ENCODE measurements around the gene RAB3B.
"Not testable (repeated sequence)": the region's sequence is repeated elsewhere in the genome, so short reads cannot be mapped to it uniquely, and the experiment has no call there.

The RAB3B gene

DNA sequence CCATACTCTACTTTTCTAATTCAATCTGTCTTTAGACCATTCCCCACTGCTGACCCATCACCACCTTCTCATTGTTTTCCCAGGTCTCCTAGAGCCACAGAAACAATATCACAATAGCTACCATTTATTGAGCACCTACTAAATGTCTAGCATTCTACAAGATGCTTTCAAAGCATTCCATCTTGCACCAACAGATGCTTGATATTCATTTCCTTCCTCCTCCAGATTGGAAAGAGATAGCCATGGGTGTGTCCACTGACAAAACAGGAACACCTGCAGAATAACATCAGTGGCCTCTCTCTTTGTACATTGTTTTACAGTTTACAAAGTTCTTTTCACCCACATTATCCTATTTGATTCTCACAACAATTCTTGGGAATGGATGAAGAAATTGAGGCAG lies 2.2 kb downstream of the RAB3B start:
- no peak for DNase-seq (ENCODE audit: low spot score)

DNA sequence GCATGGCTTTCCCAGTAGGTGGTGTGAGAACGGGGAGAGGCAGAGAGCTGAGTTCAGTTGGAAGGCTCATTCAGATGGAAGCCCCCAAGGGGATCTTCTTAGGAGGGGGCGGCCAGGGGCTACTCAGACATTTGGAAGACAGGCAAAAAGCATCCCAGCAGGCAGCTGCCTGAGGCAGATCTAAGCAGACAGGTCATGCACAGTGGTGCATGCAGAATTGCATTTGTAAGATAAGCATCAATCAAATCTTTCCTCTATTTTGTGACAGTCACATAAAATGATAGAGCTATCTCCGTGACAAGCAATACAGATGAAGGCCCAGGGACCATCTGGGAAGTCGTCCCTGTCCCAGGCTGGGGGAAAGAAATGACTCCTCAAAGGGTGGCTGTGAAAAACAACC lies 3.8 kb downstream of the RAB3B start:
- no peak for DNase-seq (ENCODE audit: low spot score)

DNA sequence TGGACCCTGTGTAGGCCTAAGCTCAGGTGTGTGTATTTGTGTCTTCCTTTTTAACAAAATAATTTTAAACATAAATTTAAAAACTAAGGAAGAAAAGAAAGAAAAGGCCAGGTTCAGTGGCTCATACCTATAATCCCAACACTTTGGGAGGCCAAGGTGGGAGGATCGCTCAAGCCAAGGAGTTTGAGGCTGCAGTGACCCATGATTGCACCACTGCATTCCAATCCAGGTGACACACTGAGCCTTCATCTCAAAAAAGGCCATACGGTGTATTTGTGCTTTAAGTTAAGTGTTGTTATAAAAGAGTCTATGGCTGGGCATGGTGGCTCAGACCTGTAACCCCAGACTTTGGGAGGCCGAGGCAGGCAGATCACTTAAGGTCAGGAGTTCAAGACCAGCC lies 8.3 kb downstream of the RAB3B start:
- DNase-seq (ENCODE audit: low spot score) = no peak

DNA sequence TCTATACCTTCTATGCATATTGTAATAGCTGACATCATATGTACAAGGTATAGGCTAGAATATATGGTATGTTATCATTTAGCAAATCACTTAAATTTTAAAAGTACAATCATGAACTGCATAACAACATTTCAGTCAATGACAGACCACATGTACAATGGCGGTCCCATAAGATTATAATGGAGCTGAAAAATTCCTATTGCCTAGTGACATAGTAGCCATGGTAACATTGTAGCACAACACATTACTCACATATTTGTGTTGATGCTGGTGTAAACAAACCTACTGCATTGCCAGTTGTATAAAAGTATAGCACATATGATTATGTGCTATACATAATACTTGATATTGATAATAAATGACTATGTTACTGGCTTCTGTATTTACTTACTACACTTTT lies 8.9 kb downstream of the RAB3B start:
- DNase-seq (ENCODE audit: low spot score) = no peak

DNA sequence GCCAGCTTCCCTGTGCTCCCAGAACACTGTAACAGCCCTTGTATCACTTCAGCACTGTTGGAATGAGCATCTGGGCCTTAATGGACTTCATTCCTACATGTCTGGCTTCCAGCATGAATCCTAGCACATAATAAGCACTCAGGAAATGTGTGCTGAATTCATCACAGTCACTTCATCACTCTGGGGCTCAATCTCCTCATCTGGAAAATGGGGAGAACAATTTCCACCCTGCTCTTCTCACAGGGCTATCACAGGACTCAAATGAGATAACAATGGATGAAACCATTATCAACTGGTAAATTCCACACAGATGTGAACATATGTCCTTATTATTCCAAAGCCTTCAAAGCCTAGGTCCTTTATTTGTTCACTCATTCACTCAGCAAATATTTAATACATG lies 12.4 kb downstream of the RAB3B start:
- DNase-seq (ENCODE audit: low spot score) = no peak

DNA sequence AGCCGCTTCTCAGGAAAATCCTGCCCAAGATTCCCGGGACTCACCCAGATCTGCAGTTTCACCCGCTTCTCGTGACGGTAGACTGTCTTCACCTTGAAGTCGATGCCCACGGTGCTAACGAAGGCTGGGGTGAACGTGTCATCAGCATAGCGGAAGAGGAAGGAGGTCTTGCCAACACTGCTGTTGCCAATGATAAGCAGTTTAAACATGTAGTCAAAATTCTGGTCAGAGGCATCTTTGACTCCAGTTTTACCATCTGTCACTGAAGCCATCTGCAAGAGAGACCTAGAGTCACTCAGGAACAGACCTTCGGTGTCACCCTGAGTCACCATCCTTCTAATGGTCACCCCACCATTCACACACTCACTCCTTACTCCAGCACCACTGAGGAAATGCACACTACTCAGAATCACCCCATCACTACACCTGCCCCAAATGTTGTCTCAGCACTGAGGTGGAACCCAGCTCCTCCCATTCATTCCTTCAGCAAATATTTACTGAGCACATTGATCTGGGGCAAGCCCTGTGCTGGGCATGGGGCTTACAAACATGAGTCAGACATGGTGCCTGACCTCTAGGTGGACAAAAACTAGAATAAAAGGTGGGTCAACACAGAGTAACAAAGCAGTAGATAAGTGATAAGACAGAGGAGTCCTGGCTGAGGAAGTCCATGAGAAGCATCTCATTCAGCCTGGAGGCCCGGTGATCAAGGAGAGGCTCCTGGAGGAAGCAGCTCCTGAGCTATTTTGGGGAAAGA lies 13.5 kb downstream of the RAB3B start:
- DNase-seq (ENCODE audit: low spot score) = peak; percentile 38

DNA sequence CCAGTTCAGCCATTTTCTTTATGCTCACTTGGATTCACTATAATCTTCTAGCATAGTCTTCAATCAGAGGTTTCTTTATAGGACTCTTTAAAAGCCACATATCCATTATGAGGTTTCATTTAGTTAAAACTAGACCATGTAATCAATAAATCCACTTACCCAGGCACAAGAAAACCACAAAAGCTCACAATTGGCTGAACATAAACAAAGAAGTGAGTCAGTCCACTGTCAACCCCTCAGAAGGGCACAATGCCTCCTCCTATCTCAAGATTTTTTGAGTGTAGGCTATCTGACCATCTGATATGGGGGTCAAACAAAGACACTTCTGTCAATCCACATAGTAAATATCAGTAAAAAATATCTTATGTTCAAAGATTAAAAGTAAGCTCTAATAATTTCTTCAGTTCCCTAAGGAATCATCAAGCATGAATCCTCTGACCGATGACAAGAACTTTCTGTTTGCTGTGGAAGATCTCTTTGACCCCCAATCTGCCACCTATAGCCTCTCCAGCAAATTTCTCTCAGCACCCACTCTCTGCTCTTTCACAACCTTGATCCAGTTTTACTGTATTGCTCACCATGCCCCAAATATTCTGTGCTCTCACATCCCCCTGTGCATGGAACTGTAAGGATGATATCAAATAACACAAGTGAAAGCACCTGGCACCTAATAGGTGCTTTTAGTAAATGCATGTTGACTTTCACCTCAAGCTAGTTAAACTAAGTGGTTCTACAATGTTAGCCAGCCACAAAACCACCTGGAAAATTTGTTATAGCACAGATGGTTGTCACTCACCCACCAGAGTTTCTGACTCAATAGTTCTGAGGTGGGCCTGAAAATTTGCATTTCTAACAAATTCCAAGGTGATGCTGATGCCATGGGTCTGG lies 16.7 kb downstream of the RAB3B start:
- DNase-seq (ENCODE audit: low spot score) = no peak

DNA sequence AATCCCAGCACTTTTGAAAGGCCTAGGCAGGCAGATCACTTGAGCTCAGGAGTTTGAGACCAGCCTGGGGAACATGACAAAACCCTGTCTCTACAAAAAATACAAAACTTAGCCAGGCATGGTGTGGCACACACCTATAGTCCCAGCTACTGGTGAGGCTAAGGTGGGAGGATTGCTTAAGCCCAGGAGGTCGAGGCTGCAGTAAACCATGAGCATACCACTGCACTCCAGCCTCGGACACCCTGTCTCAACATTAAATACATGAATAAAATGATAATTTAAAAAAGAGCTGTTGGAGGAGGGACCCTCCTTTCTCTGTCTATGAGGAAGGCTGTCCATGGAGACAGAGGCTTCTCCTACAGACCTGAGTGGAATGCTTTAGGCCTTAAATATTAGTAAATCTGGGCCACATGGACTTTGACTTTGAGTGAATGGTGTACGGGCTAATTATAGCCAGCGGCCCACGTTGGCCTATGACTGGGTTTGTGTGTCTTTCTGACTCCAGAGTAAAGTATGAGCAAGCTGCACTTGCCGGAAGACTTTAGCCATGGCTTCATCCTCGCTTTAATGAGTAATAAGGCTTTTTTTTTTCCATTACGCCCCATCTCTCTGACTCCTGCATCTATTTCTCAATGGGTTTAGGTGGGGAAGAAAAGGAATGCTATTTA lies 21.3 kb downstream of the RAB3B start:
- peak; percentile 41 for DNase-seq (ENCODE audit: low spot score)

DNA sequence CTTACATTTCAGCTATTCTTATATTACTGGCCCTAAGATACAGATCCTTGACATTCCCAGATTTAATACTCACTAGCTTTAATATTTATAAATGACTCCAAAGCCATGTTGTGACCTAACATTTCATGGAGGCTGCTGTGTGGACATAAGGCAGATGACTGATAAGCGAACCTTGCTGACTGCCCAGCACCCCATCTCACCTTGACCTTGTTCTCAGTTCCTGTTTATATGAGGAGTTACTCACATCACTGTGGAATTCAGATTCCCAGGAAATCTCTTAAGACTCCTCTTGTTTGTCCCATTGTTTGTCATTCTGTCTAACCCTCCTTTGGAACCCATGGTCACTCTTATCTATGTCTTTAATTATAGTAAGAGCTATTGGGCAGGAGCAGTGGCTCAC lies 21.9 kb downstream of the RAB3B start:
- no peak for DNase-seq (ENCODE audit: low spot score)

DNA sequence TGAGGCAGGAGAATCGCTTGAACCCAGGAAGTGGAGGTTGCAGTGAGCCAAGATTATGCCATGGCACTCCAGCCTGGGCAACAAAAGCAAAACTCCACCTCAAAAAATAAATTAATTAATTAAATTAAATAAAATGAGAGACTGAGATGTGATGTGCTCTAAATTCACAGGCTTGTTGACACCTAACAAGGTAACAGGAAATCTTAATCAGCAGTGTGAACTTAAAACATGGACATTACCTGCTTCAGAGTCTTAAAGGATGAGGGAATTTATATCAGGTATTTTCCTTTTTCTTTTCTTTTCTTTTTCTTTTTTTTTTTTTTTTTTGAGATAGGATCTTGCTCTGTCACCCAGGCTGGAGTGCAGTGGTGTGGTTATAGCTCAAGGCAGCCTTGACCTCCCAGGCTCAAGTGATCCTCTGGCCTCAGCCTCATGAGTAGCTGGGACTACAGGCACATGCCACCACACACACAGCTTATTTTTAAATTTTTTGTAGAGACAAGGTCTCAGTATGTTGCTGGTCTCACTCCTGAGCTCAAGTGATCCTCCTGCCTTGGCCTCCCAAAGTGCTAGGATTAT lies 23.2 kb downstream of the RAB3B start:
- DNase-seq (ENCODE audit: low spot score) = not testable (repeated sequence)

DNA sequence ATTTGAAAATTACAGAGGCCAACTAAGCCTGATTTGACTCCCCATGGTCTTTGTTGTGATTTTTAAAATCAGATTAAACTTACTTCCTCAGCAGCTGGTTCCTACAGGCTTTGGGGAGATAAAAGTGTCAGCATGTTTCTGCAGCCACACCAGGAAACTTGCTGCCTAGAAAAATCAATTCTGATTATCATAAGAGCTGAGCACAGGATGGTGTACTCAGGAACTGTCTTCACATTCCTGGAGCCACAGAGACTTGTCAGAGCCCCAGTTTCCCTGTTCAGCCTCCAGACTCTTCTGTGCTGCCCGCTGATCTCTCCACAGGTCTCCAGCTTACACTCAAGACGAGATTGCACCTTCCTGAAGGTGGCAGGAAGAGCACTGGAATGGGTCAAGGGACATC lies 23.9 kb downstream of the RAB3B start:
- no peak for DNase-seq (ENCODE audit: low spot score)

DNA sequence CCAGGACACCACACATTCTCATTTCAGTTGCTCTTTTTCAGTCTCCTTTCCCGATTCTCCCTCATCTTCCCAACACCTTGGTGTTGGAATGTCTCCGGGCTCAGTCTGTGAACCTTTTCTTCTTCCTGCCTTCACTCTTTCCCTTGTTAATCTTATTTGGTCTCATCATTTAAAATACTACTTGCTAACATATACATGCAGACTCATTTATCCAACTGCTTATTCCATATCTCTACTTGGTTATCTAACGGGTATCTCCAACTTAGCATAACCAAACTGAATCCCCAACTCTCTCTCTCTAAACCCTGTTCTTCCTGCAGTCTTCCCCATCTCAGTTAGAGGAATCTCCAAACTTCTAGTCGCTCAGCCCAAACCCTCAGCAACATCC lies 26.2 kb downstream of the RAB3B start:
- DNase-seq (ENCODE audit: low spot score) = no peak

DNA sequence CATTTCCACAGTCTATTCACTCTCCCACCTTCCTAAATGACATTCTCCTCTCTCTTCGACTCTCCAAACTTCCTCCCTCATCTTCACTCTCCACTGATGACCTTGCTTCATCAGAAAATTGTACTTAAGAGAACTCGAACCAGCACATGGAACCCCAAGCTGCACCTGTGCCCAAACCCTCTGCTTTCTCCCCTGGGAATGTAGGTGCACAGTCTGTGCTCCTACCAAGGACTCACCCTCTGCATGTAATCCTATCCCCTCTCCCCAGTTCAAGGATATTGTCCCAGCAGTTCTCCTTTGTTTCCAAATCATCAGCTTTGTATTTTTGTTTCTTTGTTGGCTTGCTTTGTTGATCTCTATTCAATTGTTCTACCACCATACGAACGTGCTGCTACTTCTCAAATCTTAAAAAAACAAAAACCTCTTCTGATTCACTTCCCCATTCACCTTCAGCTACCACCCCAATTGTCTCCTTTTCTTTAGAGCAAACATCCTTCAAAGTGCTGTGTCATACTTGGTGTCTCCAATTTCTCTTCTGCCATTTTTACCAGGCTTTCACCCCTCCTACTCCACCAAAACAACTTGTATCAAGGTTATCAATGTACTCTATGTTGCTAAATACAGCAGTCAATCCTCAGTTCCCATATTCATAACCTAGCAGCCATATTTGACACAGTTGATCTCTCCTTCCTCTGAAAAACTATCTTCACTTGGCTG lies 26.8 kb downstream of the RAB3B start:
- no peak for DNase-seq (ENCODE audit: low spot score)

DNA sequence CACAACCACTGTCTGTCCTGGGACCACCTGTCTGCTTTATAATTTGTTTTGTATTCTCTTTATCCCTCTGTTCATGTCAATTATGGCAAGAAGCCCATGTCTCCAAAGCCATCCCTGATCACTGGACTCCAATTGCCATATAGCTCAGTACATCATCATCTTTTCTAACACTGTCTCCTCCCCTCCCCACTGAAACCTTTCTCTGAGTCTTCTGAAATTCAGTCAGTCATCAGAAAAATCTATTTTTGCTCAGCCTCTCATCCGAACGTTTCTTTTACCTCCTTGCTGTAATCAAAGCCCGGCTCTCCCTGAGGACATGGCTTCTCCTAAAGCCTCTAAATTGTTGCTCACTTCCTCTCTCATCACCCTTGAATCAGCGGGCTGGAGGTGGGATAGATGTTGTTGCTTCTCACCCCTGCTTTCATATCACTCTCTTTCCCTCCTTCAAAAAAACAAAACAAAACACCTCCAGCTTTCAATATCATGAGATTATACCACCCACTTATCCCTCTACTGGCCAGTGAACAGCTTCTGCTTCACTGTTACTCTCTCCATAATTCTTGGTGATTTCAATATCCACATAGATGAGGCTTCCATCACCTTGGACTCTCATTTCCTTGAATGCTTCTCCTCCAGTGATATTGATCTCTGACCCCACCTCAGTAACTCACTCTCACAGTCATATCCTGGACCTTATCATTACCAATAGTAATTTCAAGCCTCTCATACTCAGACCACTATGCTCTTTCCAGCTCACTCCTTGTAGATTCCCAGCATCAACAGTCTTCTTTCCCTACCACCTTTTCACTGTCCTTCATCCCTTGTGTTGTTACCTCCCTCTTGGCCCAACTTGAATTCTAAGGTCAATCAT lies 27.8 kb downstream of the RAB3B start:
- DNase-seq (ENCODE audit: low spot score) = no peak

DNA sequence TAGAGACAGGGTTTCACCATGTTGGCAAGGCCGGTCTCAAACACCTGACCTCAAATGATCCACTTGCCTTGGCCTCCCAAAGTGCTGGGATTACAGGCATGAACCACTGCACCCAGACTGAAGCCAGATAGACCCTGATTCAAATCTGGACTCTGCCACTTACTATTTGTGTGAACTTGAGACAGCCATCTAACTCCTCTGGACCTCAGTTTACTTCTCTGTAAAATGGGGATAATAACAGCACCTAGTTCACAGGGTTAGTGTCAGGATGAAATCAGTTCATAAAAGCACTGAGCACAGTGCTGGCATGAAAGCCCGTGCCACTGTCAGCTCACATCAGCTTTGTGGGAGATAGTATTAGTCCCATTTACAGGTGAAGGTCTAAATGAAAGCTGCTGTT lies 28.5 kb downstream of the RAB3B start:
- no peak for DNase-seq (ENCODE audit: low spot score)

DNA sequence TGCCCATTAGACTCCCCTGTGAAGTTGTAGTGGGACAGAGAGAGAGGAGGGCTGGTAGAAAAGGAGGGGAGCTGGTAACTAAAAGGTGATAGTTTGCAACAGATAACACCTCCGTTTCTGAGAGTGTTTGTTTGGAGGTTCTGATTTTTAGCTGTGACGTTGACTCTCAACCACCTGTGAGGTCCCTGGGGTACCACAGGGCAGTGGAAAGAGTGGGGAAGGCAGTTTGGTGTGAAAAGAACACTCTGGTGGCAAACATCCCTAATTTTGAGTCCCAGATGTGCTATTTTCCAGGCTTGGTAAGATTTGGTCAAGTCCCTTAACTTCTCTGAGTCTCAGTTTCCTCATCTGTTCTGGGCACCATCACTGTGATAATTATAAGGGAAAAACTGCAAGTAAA lies 29.3 kb downstream of the RAB3B start:
- no peak for DNase-seq (ENCODE audit: low spot score)

DNA sequence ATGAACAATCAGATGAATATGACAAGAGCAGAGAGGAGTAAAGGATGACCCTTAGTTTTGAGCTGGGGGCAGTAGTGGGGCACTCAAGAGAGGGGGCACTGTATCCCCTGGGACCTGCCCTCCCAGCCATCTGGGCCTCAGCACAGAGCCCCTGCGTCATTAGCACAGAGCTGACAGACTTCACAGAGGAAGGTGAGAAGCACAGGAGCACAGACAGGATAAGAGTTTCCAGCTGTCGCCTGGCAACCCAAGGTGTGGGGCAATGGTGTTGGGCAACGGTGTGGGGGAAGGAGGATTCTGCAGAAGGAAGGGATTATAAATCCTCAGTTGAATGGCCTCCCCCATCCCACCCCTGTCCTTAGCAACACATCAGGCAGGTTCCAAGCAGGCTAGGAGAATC lies 30.2 kb downstream of the RAB3B start:
- no peak for DNase-seq (ENCODE audit: low spot score)

DNA sequence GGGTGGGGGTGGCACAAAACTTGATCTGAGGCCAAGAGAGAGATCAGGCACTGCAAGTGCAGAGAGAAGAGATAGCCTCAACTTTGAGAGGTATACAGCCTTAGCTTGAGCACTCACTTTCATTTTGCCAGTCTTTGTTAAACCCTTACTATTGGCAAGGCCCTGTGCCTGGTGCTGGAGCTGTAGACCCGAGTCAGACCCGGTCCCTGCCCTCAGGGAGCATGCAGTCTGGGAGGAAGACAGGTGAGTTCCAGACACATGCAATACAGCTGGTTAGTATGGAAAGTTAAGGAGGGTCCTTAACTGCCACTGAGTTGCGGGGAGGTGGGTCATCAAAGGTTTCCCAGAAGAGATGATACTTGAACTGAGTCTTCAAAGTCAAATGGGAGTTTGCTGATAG lies 31.7 kb downstream of the RAB3B start:
- no peak for DNase-seq (ENCODE audit: low spot score)

DNA sequence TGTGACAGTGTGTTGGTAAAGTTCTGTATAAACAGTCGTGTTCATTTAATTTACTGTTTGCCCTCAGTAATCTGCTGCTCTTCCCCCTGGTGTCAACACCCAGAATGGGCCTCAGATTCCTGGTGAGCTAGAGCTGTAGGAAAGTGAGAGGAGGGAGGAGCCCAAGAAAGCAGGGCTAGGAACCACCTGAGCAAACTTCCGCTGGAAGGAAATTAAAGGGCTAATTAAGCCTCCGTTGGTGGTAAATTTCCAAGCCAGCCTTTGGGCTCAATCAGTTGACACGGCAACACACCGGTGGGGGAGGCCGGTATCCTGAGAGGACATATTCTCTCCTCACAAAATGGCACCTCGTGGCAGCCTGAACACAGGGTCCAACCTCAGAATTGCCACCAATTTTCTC lies 32.9 kb downstream of the RAB3B start:
- no peak for DNase-seq (ENCODE audit: low spot score)

DNA sequence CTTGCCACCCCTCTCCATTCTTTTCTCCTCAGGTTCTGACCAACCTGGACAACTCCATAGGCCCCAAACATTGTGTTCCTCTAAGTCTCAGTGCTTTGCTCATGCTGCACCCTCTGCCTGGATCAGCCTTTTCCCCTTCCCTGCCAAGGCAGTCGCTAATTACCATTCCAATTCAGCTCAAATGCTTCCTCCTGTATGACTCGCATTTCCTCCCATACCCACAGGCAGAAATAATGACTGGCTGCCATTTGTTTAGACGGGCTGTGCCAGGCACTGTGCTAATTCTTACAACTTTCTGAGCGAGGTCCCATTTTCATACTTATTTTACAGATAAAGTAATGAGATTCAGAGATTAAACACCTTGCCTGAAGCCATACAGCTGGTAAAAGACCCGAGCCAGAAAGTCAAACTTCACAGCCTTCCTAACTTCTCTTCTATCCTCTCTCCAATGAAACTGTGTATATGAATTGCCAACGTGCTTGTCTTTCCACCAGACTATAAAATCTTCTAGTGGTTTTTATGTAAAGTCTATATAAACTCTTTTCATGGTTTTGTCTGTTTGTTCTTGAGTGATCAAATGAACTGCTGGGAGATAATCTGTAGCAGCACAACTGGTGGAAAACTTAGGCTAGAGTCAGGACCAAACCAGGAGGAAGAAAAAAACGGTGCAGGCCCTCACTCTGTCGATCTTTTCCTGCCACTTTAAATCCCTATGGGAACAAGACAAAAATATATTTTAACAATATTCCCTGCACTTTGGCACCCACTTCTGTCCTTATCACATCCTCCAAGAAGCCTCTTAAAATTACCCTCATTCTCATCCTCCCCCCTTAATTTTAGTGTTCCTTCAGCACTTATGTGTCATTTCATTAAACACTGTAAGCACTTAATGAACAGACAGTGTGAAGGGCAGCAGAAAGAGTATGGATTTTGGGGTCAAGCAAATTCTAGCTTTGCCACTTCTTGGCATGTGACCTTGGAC lies 33.7 kb downstream of the RAB3B start:
- no peak for DNase-seq (ENCODE audit: low spot score)
